KG1 (cell line): ENCODE measurements around the gene BTG1.

Source experiments
- DNase-seq: peaks from one replicate; lab custom pipeline; 2025; lab: John Stamatoyannopoulos, UW

BTG1 gene, protein sequence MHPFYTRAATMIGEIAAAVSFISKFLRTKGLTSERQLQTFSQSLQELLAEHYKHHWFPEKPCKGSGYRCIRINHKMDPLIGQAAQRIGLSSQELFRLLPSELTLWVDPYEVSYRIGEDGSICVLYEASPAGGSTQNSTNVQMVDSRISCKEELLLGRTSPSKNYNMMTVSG

DNA sequence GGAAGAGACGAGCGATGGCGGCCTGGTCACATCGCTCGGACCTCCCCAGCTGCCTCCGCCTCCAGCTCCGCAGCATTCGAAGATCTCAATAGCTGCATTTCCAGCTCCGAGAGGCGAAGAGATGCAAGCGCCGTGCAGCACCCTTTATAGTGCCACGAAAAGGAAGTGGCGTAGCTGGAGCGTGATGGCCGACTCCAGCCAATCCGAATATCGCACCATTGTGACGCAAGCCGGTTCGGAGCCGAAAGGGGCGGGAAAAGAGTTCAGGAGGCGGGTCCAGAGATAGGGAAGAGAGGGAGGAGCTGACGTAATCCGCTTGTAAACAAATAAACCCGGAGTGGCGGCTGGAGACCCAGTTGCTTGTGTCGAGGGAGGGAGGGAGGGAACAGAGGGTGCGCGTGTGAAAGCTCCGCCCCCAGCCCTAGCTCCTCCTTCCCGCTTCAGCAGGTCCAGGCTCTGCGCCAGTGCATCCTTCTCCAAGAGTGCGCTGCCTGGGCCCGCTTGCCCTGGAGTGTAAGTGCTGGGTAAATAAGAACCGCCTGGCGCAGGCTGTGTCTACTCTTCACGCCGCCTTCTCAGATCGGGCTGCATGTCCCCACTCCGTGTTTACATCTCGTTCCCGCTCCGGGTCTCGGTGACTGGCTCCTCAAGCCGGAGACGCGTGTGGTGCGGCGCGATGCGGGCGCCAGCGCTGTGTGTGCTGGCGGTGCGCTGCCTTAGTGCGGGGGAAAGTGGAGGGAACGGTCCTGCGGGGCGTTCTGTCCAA, at the start of gene BTG1:
BTG1 (minus strand) TSS at position 116 of the 766 bp plus-strand sequence. CDS start 311 bp downstream, outside the sequence.
- peak; percentile 97 for DNase-seq

DNA sequence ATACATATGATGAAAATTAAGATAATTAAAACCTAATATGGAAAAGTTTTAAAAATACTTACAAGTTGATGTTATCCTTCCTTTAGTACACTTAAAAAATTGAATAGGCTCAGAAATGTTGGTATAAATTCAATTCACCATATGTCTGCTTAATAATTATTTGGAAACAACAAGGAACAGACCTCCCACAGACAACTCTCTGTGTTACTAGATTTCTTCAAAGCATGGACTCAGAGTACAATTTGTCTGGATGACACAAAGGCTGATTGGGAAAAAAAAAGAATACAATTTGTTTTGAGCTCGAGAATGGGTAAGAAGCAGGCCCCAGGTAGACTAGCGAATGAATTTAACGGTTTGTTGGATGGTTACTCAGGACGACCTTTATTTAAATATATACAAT, 48.9 kb upstream of the BTG1 start:
- no peak for DNase-seq

DNA sequence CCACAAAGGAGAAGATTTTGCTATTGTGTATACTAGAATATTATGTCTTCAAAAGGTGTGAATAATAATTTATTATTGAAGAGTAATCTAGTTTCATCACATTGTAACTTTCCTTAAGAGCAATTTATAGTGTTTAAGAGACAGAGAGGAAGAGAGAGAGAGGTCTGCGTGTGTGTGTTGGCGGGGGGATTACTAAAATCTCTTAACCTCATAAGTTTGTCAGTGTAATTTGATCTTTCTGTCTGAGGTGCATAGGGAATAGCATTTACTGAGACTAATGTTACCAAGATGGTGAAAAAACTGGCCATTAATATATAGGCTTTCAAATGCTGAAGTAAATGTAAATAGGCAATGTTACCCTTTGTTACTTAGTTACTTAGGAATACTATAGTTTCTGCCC, 48.2 kb upstream of the BTG1 start:
- DNase-seq: no peak

DNA sequence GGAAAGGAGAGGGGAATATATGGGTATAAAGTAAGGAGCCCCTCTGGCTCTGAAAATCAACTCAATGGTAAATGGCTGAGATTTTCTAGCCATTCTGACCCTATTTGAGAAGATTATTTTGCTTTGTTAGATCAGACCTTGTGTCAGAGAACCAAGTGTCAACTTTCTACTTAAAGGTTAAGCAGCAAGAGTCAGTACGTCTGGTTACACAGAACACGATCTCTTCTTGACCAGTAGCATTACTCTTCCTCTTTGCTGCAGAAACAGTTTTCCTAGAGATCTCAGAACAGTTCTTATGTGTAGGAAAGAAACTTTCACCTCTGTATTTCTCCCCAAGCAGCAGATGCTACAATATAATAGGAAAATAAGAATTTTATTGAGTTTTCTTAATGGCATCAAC, 47.4 kb upstream of the BTG1 start:
- DNase-seq: no peak

DNA sequence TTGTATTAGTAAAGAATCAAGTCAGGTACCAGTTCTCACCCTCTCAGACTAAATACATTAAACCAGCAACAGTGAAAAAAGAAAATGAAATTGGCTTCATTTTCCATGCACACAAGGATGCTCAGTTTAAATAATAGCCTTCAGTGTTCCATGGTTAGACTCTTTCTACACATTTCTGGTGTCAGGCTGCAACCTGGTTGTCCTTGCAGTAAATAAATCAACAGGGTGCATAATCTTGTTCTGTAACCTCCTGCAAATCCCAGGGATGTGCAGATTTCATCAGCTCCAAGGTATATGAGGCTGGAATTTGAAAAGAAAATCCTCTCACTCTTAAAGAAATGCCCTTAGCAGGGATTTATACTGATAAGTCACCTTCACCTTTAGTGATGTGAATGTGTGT, 46.7 kb upstream of the BTG1 start:
- DNase-seq: no peak

DNA sequence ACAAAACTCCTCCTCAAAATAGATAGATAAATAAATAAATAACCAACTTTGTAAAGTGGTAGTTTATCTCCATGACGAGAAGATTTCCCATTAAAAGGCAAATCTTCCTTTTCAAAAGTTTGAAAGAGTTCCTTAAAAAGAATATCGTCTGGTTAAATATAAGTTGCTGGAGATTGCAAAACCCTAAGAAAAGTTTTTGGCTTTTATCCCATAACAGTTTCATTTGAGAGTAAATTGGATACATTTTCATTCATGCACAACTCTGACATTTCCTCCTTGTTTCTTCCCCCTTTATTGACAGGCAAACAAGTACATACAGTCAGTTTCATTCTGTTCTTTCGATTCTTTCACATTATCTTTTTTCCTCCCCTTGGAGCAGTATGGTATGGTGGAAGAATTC, 45.4 kb upstream of the BTG1 start:
- DNase-seq: no peak

DNA sequence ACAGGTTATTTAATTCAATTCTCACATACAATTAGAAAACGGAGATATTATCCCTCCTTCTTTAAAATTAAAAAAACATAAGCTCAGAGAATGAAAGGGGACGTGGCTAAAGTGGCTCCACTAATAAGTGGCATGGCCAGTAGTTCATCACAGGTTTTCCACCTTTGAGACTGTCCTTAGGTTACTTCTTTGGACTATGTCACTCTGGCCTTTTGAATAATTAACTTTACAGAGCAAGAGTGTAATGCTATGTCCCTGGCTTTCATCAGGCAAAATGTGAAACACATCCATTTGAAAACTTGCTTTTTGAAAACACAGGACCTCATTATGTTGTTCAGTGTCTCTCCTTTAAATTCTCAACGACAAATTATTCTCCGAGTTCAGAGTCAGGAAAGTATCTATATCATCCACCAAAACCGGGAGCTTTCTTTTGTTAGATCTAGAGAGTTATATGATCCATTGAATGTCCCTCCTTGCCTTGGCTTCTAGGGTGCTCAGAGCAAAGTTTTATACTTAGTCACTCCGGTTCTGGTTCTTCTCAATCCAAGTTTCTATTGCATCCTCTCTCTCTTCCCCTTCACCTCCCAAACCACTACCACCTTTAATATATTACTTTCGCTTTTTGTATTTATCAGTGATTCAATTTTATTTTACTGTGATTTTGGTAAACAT, 43.0 kb upstream of the BTG1 start:
- DNase-seq: no peak

DNA sequence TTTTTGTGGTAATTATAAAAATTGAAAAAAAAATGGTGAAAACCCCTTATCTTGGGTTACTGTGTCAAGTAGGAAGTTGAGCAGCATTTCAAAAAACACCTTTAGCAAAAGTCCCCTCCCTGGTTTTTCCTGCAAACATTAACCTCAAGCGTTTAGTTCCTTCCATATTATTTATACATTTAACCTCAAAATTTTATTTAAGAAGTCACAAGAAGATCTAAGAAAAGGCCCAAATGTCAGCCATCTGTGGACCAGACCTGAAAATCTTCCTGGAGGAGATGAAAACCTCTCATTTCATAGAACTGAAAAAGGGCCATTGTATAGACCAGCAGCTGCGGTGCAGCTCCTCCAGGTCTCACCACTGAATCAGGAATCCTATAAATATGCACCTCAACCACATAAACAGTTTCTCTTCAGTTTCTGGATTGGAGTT, 40.4 kb upstream of the BTG1 start:
- DNase-seq: peak; percentile 81

DNA sequence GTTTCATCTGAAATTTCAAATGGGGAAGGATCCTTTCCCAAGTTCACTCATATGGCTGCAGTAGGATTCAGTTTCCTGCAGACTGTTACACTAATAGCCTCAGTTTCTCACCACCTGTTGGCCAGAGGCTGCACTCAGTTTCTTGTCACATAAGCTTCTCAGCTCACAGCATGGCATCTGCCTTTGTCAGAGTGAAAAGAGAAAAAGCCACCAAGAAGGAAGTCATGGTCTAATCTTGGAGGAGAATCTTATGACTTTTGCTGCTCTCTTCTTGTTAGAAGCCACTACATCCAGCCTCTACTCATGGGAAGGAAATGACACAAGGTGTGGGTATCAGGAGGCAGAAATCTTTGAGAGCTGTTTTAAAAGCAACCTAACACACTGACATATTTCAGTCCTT, 39.4 kb upstream of the BTG1 start:
- peak; percentile 81 for DNase-seq

DNA sequence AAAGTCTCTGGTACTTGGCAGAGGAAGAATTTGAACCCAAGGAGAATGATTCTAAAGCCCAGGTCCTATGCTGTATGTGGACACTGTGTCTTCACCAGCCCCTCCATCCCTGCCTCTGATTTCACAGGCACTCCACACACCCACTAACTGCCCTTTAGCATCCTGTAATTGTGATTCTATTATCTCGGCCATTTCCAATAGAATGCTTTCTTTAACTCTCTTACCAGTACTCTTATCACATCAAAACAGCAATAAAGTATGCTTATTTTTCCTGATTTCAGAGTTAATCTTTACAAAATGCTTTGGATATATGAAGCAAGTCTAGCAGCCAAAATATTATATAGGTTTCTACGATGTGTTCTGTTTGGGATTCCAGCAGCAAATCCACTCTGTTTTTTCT, 37.9 kb upstream of the BTG1 start:
- DNase-seq: no peak

DNA sequence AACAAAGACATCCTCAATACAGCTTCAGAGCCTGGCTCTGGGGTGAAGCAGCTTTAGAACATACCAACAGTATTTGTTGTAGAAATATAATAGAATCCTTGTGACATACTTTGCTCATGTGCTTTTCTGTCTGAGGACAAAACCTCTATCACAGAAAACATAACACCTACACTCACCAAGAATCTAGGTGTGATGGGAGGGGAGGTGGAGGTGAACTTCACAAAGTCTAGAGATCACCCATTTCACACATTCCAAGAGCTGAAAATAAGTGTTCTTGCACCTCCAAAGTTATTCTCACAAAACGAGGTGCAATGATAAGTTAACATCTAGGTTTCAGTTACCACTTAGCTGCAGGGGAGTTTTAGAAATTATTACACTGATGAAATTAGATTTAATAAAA, 32.7 kb upstream of the BTG1 start:
- DNase-seq: no peak

DNA sequence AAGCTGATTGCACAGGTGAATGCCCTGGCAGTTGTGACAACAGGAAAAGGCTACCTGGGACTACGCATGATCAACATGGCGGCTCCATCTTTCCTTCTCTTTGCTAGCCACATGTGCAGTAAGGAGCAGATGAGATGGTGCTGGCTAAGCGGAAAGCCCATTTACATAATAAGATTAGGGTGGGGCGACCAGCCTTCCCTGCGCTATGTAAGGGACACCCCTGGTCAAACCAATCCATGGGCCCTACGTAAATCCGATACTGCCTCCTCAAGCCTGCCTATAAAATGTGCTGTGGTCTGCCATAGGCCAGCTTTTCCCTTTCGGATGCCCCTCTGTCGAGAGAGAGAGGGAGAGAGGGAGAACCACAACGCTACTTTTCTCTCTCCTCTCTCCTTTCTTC, 31.0 kb upstream of the BTG1 start:
- DNase-seq: no peak

DNA sequence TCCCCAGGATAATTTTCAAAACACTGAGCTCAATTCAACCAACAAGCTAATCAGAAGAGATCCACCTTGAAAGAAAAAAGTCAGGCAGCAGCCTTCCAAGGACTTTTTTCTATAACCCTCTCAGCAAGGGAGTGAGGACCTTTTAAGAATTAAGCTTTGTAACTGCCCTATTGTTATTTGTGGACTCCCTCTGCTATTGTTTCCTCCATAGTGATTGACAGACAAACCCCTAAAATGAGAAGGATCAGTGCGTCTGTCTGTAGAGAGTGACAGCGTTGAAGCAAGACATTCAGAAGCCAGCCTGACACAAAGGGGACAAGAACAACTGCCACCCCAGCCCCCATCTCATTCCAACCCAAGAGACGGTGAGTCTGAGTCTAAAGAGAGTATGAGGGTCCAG, 30.3 kb upstream of the BTG1 start:
- no peak for DNase-seq

DNA sequence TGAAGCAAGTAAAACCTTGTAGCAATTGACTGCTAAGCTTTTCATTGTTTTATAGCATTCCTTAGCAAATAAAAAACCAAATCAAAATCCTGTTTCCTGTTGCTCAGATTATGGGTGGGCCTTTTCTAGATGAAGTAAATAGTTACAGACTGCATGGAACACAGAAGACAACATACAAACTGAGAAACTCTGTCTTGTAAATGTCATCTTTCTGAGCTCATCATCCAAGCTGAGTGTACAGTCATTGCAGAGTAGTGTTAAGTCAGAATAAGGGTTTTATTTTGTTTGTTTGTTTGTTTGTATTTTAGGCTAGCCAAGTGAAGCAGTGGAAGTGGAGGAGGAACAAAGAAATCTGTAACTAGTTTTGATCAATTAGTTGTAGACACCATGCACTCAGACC, 24.4 kb upstream of the BTG1 start:
- no peak for DNase-seq

DNA sequence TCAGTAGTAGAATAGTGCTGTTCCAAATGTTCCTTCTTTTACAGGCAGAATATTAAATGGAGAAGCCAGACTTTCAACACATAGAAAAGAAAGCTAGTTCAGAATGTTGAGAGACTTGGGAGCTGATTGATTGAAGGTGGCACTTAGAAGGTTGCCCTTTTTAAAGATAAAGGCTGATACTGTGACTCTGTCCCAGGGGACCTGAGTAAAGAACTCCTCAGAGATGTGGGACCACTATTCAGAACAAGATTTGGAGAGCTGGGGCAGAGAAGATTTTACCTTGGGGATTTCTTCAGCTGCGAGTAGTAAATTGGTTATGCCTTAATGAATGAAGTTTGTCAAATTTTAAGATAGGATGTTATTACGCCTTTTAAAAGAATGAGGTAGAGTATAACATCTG, 21.4 kb upstream of the BTG1 start:
- no peak for DNase-seq

DNA sequence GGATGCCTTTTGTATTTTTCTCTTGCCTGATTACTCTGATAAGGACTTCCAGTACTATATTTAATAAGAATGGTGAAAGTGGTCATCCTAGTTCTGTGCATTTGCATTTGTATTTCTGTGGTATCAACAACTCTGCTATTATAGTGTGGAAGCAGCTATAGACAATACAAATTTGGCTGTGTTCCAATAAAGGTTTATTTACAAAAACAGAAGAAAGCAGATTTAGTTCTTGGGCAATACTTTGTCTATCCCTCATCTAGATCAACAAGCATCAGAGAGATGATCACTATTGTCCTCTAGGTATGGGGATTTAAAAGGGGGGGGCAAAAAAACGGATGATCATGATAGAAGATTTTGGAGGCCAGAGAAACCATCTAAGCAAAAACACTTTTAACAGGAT, 19.1 kb upstream of the BTG1 start:
- DNase-seq: no peak

DNA sequence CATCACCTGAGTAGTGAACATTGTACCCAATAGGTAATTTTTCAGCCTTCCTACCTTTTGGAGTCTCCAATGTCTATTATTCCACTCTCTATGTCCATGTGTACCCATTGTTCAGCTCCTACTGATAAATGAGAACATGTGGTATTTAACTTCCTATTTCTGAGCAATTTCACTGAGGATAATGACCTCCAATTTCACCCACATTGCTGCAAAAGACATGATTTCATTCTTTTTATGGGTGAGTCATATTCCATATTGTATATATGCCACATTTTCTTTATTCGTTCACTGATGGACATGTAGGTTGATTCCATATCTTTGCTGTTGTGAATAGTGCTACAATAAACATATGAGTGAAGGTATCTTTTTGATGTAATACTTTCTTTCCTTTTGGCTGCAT, 16.4 kb upstream of the BTG1 start:
- no peak for DNase-seq

DNA sequence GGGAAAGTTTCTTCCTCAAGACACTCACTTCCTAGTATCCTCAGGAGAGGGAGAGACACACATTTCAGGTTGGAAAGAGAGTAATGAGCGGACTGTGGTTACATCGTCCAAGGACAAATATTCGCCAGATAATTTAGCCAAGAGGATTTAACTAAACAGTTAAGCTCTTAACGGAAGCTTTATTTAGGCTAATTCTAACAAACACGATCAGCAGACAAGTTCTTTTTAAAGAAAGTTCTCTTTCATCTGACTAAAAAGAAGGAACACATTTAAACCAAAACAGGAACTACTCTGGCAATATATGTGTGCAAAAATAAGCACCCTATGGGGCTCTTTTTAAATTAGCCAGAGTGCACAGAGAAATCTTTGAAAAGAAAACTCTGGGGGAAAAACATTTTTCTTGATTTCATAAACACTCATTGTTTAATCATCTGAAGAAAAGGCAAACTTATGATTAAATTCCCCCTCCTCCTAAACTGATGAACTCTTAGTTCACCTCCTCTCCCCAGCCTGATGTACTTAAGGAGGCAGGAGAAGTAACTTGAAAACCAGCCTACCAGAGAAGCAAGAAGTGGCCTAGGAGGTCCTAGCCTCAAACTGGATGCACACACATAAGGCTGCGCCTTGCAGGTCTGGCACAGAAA, 13.3 kb upstream of the BTG1 start:
- peak; percentile 59 for DNase-seq

DNA sequence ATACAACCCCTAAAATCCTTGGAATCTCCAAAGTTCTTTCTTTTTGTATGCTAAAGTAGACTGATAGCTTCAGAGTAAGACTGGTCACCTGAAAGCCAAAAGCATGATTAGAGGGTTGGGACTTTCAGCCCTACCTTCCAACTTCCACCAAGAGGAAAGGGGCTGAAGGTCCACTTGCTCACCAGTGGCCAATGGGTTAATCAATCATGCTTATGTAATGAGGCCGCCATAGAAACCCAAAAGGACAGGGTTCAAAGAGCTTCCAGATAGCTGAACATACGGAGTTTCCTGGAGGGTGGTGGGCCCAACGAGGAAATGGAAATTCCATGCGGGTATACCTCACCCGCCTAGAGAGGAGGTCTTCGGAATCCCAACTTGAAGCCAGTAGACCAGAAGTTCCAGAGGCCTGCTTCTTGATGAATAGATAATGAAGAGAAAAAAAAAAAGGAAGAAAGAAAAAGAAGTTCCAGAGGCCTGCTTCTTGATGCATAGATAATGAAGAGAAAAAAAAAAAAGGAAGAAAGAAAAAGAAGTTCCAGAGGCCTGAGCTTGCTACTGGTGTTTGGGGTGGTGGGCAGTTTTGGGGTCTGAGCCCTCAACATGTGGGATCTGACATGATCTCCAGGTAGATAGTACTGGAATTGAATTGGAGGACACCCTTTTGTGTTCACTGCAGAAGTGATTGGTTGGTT, 11.2 kb upstream of the BTG1 start:
- DNase-seq: no peak

DNA sequence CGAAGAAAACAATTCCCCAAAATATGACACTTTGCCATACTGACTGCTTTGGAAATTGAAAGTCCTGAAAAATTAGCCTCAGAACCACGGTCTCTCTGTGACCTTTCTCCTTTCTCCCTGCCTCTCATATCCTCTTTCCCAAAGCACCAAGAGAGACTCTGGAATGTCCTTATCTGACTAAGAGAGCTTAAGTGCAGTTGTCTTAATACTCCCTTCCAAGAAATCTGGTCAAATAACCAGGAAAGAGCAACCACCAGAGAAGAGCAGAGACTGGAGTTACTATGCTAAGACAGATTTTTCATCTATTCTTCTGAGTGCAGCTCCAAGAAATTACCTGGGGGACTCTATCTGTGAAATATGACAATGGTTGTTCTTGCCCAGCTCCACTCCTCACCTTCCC, 10.5 kb upstream of the BTG1 start:
- no peak for DNase-seq

DNA sequence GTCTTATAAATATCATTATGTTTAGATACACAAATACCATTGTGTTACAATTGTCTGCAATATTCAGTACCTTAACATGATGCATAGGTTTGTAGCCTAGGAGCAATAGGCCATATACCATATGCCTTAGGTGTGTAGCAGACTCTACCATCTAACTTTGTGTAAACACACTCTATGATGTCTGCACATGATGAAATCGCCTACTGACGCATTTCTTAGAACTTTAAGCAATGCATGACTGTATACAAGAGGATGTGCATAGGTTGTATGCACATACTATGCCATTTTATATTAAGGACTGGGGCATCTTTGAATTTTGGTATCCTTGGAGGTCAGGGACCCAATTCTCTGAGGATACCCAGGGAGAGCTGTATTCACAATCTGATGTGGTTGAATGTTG, 10.1 kb upstream of the BTG1 start:
- no peak for DNase-seq

DNA sequence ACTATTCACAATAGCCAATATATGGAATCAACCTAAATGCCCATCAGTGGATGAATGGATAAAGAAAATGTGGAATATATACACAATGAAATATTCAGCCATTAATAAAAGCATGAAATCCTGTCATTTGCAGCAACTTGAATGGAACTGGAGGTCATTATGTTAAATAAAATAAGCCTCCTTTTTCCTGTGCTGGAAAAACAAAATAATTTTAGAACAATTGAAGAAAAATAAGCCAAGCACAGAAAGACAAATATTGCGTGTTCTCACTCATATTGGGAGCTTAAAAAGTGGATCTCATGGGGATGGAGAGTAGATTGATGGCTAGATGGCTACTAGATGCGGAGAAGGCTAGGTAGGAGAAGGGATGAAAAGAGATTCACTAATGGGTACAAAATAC, 6.3 kb upstream of the BTG1 start:
- no peak for DNase-seq
